Measurements from ENCODE around the gene ACOX2.
"Not testable (repeated sequence)": the region's sequence is repeated elsewhere in the genome, so short reads cannot be mapped to it uniquely, and the experiment has no call there.

The ACOX2 gene

DNA sequence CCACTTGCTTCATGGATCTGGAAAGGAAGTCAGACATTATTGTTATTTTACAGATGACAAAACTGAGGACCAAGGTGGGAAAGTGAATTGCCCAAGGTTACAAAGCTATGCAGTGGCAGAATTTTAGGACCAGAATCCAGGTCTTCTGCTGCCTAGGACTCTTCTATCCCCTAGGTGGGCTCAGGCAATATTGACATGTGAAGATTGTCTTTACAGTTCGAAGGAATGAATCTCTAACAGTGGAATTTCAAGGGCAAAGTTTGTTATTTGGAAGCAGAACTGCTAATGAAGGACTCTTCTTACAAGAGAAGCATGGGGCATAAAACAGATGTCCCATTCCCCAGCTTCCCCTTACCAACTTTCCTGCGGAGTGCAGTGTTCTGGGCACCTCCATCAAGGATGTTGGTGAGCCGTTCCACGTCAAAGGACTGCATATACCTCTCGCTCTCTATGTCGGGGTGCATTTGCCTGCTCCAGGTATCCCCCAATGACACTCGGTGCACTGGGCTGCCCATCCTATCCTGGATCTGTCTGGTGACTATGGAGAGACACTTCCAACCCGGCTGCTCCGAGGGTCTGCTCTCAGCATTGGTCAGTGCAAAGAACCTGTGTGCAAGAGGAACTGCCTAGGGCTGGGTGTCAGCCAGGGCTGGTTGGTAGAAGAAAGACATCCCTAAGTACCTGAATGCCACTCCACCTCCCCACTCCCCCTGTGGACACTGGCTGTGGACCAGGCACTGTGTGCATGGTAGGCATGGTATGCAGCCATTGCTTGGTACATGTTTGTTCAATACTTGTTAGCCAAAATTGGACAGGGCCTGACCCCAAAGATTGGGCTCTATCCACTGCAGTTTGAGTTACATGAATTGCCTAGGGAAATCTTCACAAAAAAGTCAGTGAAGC, 2.1 kb downstream of the ACOX2 start:
- DNase-seq, result no peak

DNA sequence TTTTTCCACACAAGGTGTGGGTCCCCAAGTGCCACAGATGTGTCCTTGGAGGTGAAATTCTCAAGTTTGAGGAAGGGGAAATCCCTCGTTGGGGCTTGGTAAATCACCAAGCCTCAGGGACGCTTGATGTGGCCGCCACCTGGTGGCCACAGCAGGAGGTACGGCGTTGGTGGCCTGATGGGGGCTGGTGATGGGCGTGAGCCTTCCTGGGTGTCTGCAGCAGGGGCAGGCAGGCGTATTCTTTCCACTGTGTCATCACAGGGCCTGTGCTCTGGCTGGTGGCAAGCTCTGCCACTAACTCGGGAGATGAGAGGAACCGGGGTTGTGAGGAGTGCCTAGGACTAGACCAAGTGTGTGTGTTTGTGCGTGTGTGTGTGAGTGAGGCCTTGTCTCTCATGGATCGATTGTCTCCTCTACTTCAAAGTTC, 4.2 kb downstream of the ACOX2 start:
- peak; percentile 82 for DNase-seq

DNA sequence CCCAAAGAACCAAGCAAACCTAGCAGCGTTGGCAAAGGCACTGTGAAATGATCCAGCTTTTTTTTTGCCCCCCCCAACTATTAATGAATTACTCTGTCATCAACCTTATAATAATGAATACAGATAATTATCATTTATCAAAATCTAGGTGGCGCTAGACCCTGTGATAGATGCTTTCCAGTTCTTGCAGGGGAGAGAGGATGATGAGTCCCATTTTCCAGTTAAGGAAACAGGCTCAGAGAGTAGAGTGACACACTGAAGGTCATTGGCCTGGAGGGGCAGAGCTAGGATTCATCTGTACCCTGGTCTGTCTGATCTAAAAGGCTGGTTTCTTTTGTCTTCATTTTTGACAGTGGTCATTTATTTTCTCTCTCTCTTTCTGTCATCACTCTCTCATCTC, 5.0 kb downstream of the ACOX2 start:
- no peak for DNase-seq

DNA sequence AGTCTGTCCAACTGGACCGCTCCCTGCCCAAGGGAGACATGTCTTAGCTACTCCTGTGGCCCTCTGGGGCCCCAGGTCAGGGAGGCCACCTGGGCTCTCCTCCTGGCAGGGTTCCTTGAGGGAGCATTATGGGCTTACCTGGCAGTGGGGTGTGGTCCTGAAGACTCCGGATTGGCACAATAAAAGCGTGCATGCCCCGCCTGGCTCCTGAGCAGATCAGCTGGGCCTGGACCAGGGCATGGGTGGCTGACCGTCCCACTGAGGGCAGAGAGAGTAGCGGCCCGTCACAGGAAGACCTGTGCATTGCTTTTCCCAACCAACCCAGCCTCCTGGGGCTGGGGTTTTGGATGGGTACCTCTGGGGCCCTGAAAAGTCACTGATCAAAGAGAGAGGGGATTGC, 5.4 kb downstream of the ACOX2 start:
- no peak for DNase-seq

DNA sequence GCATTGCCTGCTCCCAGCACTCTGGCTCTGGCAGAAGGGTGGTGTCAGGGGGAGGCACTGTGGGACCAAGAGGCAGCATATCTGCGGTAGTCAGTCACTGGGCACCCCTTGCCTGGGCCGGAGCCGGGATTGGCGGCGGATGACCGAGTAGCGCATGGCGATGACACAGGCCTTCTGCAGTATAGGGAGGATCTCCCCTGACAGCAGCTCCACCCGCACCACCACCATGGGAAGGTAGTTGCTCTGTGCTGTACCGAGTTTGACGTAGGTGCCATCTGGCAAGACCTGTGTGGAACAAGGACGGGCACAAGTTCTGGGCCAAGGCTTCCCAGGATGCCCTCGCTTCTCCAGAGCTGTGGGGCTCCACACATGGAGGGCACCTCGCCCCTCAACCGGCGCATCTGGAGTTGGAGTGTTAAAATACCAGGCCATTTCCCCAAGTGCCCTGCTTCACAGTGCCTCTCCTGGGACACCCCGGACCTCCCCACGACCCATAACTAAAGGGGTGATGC, 6.6 kb downstream of the ACOX2 start:
- no peak for DNase-seq

DNA sequence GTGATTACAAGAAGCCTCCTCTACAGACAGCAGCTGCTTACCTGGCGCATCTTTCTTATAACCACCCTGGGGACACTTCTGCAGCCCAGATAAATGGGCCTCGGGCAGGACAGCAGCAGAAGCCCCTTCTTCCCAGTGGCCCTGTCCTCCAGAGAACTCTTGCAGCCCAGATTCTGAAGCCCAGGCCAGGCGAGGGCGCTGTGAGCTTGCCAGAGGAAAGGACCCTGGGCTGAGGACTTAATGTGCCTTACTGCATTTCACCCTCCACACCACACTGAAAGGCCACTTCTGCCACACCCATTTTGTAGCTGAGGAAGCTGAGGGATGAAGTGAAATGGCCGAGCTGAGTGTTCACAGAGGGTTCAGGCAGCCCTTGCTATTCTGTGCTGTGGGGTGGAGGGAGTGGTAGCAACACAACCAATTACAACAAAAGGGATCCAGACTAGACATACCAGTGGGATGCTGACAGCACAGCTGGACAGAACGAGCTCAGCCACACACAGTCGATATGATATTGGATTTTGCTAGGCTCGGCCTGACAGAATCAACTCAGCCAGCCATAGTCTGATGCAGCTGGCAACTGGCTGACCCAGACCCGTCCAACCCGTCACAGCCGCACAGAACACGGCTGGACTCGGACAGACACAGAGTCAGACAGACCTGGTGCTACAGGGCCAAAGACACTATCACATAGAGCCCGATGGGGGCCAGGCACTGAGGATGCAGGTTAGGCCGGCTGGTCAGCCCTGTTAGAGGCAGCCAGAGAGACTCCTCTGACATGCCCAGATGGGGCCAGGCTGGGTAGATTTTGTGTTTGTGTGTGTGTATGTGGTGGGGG, 7.3 kb downstream of the ACOX2 start:
- DNase-seq, result no peak

DNA sequence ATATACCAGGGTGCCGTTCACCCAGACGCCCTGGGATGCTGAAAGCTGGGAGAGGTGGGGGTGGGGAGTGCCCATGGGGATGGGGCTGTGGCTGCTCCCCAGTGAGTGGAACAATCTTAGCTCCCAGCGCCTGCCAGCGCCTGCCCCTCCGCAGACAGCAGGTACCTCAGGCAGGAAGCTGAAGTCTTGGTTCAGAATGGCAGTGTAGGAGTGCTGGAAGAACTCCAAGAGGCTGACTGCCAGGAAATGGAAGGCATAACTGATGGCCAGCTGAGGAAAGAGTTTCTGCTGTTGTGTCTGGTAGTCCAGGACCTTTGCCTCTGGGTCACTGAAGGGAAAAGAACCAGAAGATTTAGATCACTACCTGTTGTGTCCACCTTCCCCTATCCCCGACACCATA, 8.4 kb downstream of the ACOX2 start:
- no peak for DNase-seq

DNA sequence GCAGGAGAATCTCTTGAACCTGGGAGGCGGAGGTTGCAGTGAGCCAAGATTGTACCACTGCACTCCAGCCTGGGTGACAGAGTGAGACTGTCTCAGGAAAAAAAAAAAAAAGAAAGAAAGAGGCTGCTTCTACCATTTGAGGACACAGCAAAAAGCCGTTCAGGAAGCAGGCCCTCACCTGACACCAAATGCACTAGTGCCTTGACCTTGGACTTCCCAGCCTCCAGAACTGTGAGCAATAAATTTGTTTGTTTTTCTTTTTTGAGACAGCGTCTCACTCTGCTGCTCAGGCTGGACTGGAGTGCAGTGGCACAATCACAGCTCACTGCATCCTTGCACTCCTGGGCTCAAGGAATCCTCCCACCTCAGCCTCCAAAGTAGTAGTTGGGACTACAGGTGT, 9.6 kb downstream of the ACOX2 start:
- not testable (repeated sequence) for DNase-seq

DNA sequence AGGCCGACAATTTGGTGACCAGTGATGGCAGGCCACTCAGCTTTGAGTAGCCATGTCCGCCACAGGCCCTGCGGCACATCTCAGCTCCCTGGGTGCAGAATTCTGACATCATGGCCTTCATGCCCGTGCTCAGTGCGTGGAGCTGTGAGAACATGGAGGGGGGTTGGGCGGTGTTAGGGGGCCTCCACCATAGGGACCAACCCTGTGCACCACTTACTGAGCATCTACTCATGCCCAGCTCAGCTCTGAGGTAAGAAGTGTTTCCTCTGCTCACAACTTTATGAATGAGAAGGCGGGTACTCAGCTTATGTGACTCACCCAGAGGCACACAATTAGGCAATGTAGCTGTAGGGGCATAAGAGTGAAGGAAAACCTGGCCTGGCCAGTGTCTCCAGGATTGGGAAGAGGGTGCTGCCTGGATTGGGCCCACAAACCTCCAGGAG, 10.5 kb downstream of the ACOX2 start:
- DNase-seq, result no peak

DNA sequence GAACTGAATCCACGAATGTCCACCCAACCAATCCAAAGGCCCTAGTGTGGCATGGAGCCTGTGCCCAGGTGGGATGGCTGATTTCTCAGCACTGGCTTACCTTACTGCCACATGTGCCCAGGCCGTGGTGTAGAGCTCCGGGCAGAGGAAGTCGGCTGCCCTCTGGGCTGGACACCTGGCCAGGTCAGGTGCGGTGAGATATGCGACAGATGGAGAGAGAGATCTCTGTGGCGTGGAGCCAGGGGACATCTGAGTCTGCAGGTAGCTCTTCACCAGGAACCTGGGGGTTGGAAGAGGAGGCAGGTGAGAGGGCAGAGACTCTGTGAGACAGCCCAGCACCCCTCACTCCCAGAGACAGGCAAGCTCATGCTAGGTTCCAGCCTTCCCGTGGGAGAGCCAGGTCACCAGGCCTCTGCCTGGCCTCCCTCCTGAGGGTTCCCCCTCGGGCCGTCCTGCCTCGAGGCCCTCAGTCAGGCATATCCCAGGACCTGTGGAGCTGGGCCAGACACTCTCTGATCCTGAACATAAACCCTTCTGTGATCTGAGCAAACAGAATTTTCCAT, 12.6 kb downstream of the ACOX2 start:
- DNase-seq, result no peak

DNA sequence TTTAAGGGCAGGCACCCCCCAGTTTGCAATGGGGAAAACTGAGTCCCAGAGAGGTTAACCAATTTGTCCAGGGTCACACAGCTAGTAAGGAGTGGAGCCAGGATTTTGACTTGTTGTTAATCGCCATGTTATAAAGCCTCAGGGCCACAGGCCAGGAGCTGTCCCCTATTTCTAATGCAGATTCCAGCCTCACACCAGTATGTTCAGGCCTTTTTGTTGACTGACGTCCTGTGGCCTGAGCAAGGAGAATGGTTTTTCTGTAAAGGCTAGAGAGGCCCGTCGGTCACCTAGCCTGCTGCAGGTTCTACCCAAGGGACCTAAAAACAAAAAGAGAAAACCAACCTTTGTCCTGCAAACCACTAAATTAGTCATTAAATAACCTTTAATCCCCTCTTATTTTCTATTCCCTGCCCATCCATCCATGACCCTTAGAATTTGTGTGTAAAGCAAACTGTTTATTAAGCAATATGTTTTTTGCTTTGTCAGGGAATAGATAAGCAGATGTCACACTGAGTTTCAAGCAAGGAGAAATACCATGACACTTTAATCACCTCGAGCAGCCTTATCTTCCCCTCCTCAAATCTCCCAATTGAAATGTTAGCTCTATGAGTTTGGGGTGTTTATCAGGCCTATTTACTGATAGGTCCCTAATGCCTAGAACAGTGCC, 14.1 kb downstream of the ACOX2 start:
- no peak for DNase-seq

DNA sequence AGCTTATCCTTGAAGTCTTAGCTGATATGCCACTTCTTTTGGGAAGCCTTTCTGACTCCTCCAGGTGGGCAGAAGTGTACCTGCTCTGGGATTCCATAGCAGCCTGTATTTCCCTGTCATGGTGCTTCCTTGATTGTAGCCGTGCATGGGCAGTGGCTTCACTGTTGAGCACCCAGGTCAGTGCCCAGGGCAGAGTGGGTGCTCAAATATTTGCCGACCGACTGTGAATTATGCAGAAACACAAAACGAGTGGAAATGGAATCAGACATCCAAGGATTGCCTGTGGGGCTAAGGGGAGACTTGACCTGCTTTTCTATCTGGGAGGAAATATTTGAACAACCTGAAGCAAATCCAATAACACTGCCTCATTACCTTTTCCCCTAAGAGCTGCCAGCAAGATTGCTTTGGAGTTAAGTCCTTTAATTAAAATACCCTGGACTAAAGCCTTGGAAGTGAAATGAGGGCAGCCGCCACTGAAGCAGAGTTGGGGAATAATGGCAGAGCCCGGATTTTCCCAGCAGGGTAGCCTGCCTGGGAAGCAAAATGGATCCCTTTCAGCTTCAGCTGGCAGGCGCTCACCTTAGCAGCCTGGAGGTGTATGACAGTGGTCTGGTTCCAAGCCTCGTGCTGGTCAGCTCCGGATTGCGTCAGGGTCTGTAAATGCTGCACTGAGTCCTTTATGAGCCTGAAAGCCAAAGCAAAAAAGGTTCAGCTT, 14.9 kb downstream of the ACOX2 start:
- DNase-seq, result no peak

DNA sequence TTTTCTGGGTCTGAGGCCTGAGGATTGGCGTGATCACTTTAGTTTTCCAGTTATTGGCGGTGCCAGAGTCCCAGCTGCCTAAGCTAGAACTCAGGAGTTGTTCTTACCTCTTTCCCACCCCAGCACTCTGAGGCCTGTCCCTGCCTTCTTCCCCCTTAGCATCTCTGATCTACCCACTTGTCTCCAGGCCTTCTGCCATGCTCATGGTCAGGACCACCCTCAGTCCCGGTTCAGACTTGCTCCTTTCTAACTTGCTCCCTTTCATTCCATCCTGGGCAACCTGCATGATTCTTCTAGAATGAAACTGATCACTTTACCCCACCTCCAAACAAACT, 15.7 kb downstream of the ACOX2 start:
- no peak for DNase-seq

DNA sequence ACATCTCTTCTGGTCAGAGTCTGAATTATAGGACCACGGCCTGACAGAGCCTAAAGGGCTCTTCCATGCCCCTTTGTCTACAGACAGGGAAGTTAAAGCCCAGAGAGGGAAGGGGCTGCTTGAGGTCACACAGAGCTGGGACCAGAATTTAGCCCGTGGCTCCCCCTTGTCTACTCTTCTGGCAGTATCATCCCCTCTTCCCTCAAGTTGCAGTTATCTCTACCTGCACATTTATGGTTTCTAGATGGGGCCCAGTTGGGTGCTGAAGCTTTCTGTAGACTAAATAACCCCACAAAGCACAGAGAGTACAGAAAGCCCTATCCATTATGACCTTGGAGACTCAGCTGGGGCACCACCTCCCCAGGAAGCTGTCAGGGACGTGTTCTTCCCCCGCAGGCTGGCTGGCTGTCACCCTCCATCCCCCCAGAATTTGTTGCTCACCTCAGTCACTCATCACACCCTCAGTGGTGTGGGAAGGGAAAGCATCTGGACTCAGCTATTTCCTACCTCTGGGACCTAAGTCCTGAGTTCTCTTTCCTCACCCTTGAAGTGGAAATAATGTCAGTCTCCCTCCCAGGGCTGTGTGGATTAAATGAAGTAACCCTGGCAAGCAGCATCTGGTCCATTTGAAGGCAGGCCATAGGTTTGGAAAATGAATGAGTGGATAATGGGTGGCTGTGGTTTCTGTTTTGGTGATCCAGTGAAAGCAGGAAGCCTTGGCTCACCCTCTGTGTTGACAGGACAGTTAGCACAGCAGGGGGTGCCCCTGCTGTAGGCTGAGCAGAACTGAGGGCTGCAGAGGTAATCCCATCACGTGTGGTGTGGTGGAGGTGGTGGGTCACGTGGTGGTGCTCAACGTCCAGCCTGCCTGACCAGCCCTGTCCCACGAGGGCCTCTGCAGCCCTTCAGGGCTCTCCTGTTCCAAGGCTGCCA, 16.3 kb downstream of the ACOX2 start:
- no peak for DNase-seq

DNA sequence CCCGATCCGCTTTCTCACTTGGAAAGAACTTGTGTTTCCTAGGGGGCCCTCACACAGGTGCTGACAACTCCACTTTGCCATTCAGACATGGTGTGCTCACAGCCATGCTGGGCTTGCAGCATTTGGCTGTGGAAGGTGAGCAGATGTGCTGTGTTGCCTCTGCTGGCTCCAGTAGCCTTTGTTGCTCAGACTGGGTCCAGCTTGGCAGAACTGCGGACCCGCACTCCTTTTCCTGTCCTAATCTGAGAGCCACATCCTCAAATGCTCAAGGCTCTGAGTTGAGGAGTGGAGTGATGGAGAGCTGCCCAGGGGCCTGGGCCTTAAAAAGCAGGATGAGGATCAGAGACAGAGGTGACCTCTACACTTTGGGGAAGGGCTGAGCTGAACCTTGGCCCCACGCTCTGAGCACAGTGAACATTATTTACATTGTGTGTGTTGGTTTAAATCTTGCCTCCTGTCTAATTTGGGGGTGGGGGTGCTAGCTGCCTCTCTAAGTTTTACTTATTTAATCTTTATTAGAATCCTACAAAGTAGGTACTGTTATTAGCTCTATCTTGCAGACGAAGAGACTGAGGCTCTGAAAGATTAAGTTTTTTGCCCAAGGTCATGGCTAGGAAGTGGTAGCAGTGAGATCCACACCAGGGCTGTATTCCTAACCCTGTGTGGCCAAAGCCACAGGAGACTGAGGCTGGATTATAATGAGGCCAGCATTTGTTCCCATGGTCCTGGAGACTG, 17.2 kb downstream of the ACOX2 start:
- no peak for DNase-seq

DNA sequence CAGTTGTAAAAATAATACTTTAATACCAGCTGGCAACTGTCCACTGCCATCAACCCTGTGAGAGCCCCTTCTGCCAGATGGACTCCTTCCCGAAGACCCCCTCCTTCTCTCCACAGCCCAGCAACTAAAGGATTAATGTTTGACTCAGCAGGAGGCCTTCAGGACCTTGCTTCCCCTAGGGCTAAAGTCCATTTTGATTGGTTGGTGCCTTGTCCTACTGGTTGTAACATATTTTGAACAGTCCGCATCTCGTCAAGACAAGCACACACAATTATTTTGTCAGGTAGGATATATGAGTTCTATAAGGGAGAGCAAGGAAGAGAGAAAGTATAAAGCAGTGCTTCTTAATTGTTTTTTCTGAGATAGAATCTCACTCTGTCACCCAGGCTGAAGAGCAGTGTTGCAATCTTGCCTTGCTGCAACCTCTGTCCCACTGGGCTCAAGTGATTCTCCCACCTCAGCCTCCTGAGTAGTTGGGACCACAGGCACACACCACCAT, 18.6 kb downstream of the ACOX2 start:
- DNase-seq, result no peak

DNA sequence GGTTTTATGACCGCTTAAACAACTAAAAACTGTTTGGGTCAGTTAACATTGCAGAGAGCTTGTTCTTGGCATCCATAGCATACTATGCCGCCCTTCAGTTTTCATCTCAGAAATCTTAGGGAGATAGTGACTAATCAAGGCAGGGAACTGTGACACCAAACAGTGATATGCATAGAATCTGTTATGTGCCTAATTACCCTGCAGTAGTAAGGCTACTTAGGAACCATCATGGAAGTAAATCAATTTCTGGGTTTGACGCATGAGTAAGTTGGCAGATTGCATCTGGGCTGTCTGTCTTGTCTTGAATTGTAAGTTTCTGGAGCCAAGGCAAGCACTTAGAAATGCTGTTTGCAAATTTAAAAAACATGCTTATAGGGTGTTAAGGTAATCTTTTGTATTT, 22.6 kb downstream of the ACOX2 start:
- DNase-seq, result no peak

DNA sequence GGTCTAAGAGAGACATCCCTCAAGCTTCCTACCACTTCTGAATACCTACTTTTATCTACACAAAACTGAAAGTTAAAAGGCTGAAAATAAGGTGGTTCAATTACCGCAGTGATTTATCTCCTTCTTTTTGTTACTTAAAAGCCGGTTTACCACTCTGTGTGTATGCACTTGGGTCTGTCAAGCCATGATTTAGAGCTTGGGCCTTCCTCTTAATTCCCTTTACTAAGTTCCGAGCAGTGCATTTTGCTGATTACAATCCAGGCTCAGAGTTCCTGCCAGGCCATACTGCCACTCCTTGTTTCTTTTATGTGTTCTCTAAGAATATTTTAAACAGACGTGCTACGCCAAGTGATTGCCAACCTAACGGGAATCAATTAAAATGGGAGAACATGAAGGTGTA, 28.6 kb downstream of the ACOX2 start:
- no peak for DNase-seq

DNA sequence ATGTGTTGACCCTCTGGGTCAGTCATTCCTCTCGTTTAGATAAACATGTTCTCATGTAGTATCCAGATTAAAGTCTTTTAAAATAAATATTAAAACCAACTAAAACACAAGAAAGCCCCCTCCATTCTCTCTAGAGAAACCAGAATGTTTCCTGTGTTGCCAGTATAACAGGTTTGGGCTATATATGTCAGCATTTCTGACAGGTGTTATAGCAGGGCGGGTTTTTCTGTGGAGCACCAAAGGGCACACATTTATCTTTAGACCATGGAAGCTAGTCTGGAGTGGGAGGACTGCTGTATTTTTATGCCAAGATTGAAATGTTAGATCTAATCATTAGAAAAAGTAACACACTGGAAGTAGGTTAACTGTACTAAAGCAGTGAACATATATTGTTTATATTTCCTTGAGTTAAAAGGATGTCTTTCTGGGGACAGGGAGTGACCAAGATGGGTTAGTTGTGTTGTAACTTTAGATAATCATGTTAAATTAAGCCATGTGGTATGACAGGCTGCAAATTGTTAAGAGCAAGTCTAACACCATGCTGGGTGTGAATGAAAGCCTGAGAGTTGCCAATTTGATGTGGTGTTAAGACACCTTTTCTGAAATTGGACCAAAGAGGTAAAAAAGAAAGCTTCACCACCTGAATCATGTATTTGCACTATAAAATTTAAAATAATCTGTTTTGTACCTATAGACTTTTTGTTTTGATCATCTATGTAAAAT, 29.5 kb downstream of the ACOX2 start:
- no peak for DNase-seq

DNA sequence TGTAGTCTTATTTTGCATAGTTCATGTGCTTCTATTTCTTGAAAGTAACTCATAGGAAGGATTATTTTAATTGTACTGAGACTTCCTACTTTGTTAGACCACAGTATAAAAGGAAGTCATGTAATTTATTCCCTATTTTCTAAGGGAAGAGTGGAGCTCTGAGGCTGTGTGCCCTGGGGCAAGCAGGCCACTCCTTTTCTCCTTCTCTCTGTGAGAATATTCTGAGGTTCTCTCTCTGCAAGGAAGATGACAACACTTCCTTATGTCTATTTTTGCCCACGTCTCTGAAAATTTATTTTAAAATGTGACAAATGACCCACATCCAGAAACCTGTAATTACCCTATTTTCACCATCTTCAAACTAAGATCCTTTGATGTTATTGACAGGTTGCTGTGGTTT, 34.1 kb downstream of the ACOX2 start:
- DNase-seq, result no peak

Measured in CD4-positive, alpha-beta T cell treated with Interleukin-6 for 4 hours (primary cell).